Osteocyte (in vitro differentiated cells): ENCODE data around the gene ABCA3. TPM values are rescaled to one million over a fixed set of nuclear protein-coding genes. Genes with fewer than 3 reads are reported as not detected.

ENCODE experiments used
- DNase-seq: peaks from one replicate; pipeline ENCODE4 v3.0.0; 2021; ENCODE audit warnings: mixed read lengths; ENCODE audit not compliant: unreplicated experiment; ENCODE audit errors: extremely low spot score
- H3K27ac Mint-ChIP-seq: one replicate; pipeline ENCODE4 v1.8.0; 2021; ENCODE audit warnings: mild to moderate bottlenecking, mixed read lengths; ENCODE audit not compliant: unreplicated experiment
- H3K27me3 Mint-ChIP-seq: one replicate; pipeline ENCODE4 v1.8.0; 2021; ENCODE audit warnings: mixed read lengths; ENCODE audit not compliant: unreplicated experiment
- H3K36me3 Mint-ChIP-seq: one replicate; pipeline ENCODE4 v1.8.0; 2021; ENCODE audit warnings: mixed read lengths; ENCODE audit not compliant: unreplicated experiment
- H3K4me1 Mint-ChIP-seq: one replicate; pipeline ENCODE4 v1.8.0; 2021; ENCODE audit warnings: mixed read lengths; ENCODE audit not compliant: unreplicated experiment
- H3K4me3 Mint-ChIP-seq: one replicate; pipeline ENCODE4 v1.8.0; 2021; ENCODE audit warnings: mild to moderate bottlenecking, moderate library complexity, mixed read lengths; ENCODE audit not compliant: unreplicated experiment
- H3K9me3 Mint-ChIP-seq: one replicate; pipeline ENCODE4 v1.8.0; 2021; ENCODE audit warnings: mixed read lengths; ENCODE audit not compliant: unreplicated experiment
- total RNA-seq: library from RNA; stranded (reverse); gene quantifications from 2 replicates; pipeline ENCODE4 v1.2.1, GENCODE V29; 2021
- TF ChIP-seq, protein P1 (sequence below): fragments of 200-600 bp; sonication (generic); IDR thresholded peaks from 2 replicates; pipeline ENCODE4 v1.5.0; 2021; ENCODE audit warnings: antibody characterized with exemption, mild to moderate bottlenecking, moderate library complexity

Gene ABCA3
- total RNA-seq, 1 donor from 2014 or later, result 20.4 TPM

DNA sequence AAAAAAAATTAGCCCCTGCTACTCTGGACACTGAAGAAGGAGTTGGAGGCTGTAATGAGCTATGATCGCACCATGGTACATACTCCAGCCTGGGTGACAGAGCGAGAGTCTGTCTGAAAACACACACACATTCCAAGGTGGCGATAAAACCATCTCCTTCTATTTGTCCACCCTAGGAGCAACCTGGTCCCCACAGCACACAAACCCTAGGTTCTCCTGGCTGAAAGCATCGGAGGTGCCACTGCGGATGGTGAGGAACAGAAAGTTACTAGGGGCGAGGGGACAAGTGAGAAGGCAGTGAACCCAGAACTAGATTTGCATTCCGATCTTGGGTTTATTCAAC, 87.8 kb downstream of the ABCA3 start:
- TF ChIP-seq, protein P1, sequence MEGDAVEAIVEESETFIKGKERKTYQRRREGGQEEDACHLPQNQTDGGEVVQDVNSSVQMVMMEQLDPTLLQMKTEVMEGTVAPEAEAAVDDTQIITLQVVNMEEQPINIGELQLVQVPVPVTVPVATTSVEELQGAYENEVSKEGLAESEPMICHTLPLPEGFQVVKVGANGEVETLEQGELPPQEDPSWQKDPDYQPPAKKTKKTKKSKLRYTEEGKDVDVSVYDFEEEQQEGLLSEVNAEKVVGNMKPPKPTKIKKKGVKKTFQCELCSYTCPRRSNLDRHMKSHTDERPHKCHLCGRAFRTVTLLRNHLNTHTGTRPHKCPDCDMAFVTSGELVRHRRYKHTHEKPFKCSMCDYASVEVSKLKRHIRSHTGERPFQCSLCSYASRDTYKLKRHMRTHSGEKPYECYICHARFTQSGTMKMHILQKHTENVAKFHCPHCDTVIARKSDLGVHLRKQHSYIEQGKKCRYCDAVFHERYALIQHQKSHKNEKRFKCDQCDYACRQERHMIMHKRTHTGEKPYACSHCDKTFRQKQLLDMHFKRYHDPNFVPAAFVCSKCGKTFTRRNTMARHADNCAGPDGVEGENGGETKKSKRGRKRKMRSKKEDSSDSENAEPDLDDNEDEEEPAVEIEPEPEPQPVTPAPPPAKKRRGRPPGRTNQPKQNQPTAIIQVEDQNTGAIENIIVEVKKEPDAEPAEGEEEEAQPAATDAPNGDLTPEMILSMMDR, result no peak
- no peaks in the 10 kb centered on the region for H3K9me3 Mint-ChIP-seq
- peaks cover 20% of the 10 kb centered on the region for H3K4me1 Mint-ChIP-seq
- H3K27me3 Mint-ChIP-seq, result no peaks in the 10 kb centered on the region
- H3K27ac Mint-ChIP-seq, result peak overlapping the region; percentile 69
- DNase-seq, result no peak
- no peak overlapping the region for H3K4me3 Mint-ChIP-seq
- H3K36me3 Mint-ChIP-seq, result peaks cover 34% of the 10 kb centered on the region

- H3K4me1 Mint-ChIP-seq, result peaks cover 20% of the 10 kb centered on the region
- DNase-seq, result peak; percentile 97
- TF ChIP-seq, protein P1, result peak; percentile 79
- H3K4me3 Mint-ChIP-seq, result peak within 1 kb of the TSS; percentile 87
- H3K27me3 Mint-ChIP-seq, result no peaks in the 10 kb centered on the region
- H3K9me3 Mint-ChIP-seq, result no peaks in the 10 kb centered on the region
- H3K27ac Mint-ChIP-seq, result peak within 1 kb of the TSS; percentile 84
- peaks cover 28% of the 10 kb centered on the region for H3K36me3 Mint-ChIP-seq
Measured at GRCh38 chr16:2251296-2252111, 89.0 kb downstream of the ABCA3 start, which contains the start of gene ECI1. ECI1 (minus strand) TSS chr16:2251587; CDS start chr16:2251566, 21 bp downstream.

GRCh38 chr16:2250652-2251295, 89.8 kb downstream of the ABCA3 start:
- Mint-ChIP-seq H3K27me3 (no peaks in the 10 kb centered on the region), H3K9me3 (no peaks in the 10 kb centered on the region), H3K4me3 (peak overlapping the region; percentile 87), H3K36me3 (peaks cover 24% of the 10 kb centered on the region), H3K27ac (peak overlapping the region; percentile 84), H3K4me1 (peaks cover 15% of the 10 kb centered on the region)
- TF ChIP-seq, protein P1, result no peak
- no peak for DNase-seq

DNA sequence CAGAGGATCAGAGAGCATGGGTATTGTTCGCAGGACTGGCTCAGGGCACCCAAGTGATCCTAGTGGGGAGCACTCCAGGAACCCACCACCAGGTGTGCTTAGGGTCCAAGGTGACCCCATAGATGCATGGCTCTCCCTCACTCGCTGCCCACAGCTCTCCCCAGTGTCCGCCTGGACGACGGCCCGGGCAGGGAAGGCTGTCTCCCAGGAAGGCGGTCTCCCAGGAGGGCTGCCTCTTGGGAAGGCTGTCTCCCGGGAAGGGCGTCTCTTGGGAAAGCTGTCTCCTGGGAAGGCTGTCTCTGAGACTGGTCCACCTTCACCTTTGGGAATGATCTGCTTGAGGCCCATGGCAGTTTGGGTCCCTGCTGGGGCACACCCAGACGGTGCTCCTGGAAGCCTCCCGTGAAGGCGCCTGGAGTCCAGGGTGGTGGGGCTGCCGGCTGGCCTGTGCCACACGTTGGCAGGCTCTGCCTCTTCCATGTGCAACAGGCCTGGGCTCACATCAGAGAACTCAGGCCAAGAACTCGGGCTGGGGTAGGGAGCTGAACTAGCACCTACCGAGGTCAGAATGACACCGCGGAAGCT, 94.1 kb downstream of the ABCA3 start:
- TF ChIP-seq, protein P1, result no peak

More for the DNA sequence above, 94.1 kb downstream of the ABCA3 start:
- no peak overlapping the region for H3K27ac Mint-ChIP-seq
- peaks cover 11% of the 10 kb centered on the region for H3K4me1 Mint-ChIP-seq
- no peak for DNase-seq
- H3K9me3 Mint-ChIP-seq, result no peaks in the 10 kb centered on the region
- no peak overlapping the region for H3K4me3 Mint-ChIP-seq
- peaks cover 14% of the 10 kb centered on the region for H3K36me3 Mint-ChIP-seq
- H3K27me3 Mint-ChIP-seq, result no peaks in the 10 kb centered on the region
